H1 (cell line): Measurements from ENCODE around the gene FAM227B. TPM values are rescaled to one million over a fixed set of nuclear protein-coding genes. Genes with fewer than 3 reads are reported as not detected.

Experiments used
- CTCF ChIA-PET: fragments of 300-600 bp; sonication (Branson Sonifier 250); formaldehyde crosslinking; loops from one replicate; lab custom pipeline; 2021; ENCODE audit not compliant: partially characterized antibody; lab: Charles Lee
- POLR2A ChIA-PET: fragments of 300-600 bp; sonication (Branson Sonifier 250); formaldehyde crosslinking; loops from one replicate; lab custom pipeline; 2021; ENCODE audit warnings: inconsistent platforms; ENCODE audit not compliant: partially characterized antibody; lab: Charles Lee
- DNase-seq, 2 experiments: peaks; one replicate each; pipeline versions ENCODE4 v3.0.0 to v3.0.0-alpha.2; 2010 to 2022; ENCODE audit warnings: low spot score in 2 of 2, low read depth in 1 of 2, mixed read lengths in 1 of 2
- FAIRE-seq: peaks from 2 replicates; lab custom pipeline; 2011; peaks lifted over from hg19 to GRCh38; lab: Jason Lieb, UNC
- H2AFZ ChIP-seq: 2 replicates; pipeline ENCODE4 v1.8.1; 2012; ENCODE audit warnings: low read length, inconsistent platforms
- H2AK5ac ChIP-seq: 2 replicates; pipeline ENCODE4 v1.6.1; 2013; ENCODE audit warnings: low read depth, low read length
- H2BK120ac ChIP-seq: replicated peaks from 2 replicates; pipeline ENCODE3; 2013; ENCODE audit warnings: low read depth, low read length, inconsistent platforms
- H2BK12ac ChIP-seq: 2 replicates; pipeline ENCODE4 v1.6.1; 2013; ENCODE audit warnings: low read depth, low read length
- H2BK15ac ChIP-seq: 2 replicates; pipeline ENCODE4 v1.6.1; 2013; ENCODE audit warnings: low read length
- H2BK20ac ChIP-seq: 2 replicates; pipeline ENCODE4 v1.6.1; 2013; ENCODE audit warnings: low read length
- H2BK5ac ChIP-seq: 2 replicates; pipeline ENCODE4 v1.6.1; 2013; ENCODE audit warnings: low read depth, low read length
- H3K14ac ChIP-seq: 2 replicates; pipeline ENCODE4 v1.6.1; 2013; ENCODE audit warnings: inconsistent platforms; ENCODE audit not compliant: insufficient read length
- H3K18ac ChIP-seq: 2 replicates; pipeline ENCODE4 v1.6.1; 2013; ENCODE audit warnings: low read length; ENCODE audit errors: extremely low read depth
- H3K23ac ChIP-seq: 2 replicates; pipeline ENCODE4 v1.6.1; 2013; ENCODE audit warnings: inconsistent platforms; ENCODE audit not compliant: insufficient read length
- H3K23me2 ChIP-seq: 2 replicates; pipeline ENCODE4 v1.6.1; 2013; ENCODE audit warnings: low read depth, low read length
- H3K27ac ChIP-seq: 2 replicates; pipeline ENCODE4 v1.6.1; 2011; ENCODE audit warnings: low read depth, low read length, inconsistent platforms
- H3K27me3 ChIP-seq, 4 experiments: replicated peaks in 1 of 4; 1 replicate in 1 of 4; 2 replicates in 3 of 4; pipeline versions ENCODE4 v1.6.1 to v1.8.1; 2011 to 2013; ENCODE audit warnings: low read length in 3 of 4, mild to moderate bottlenecking in 3 of 4, inconsistent platforms in 2 of 4, mixed read lengths in 2 of 4, moderate library complexity in 1 of 4; ENCODE audit not compliant: control insufficient read depth in 3 of 4, insufficient read depth in 3 of 4; ENCODE audit errors: extremely low read depth in 1 of 4
- H3K36me3 ChIP-seq, 4 experiments: 2 replicates each; pipeline versions ENCODE4 v1.6.1 to v1.8.1; 2011 to 2013; ENCODE audit warnings: mild to moderate bottlenecking in 4 of 4, low read length in 3 of 4, moderate library complexity in 2 of 4, control low read depth in 1 of 4, inconsistent platforms in 1 of 4; ENCODE audit not compliant: insufficient read depth in 4 of 4, control insufficient read depth in 2 of 4
- H3K4ac ChIP-seq: replicated peaks from 2 replicates; pipeline ENCODE3; 2013; ENCODE audit warnings: low read length, low read depth, mixed read lengths, inconsistent platforms; ENCODE audit not compliant: insufficient read length
- H3K4me1 ChIP-seq, 4 experiments: replicated peaks in 1 of 4; 1 replicate in 1 of 4; 2 replicates in 3 of 4; pipeline versions ENCODE4 v1.6.1 to v1.8.1; 2011 to 2013; ENCODE audit warnings: low read length in 3 of 4, inconsistent platforms in 2 of 4, mixed read lengths in 1 of 4; ENCODE audit not compliant: insufficient read depth in 4 of 4, control insufficient read depth in 3 of 4
- H3K4me2 ChIP-seq, 2 experiments: 2 replicates each; pipeline versions ENCODE4 v1.6.1 to v1.8.1; 2011 to 2013; ENCODE audit warnings: low read depth in 2 of 2, low read length in 2 of 2, control low read depth in 1 of 2, inconsistent platforms in 1 of 2, mild to moderate bottlenecking in 1 of 2; ENCODE audit not compliant: insufficient read depth in 1 of 2
- H3K4me3 ChIP-seq, 4 experiments: fragments of 200-600, 300-600 bp in 1 of 4; sonication (generic), shearing (Covaris generic), sonication (Bioruptor Twin) in 1 of 4; 2 replicates each; pipeline versions ENCODE4 v1.5.1 to v1.8.1; 2011 to 2016; ENCODE audit warnings: low read length in 4 of 4, low read depth in 3 of 4, control low read depth in 2 of 4, inconsistent platforms in 2 of 4, mild to moderate bottlenecking in 2 of 4, mixed read lengths in 1 of 4, moderate library complexity in 1 of 4; ENCODE audit not compliant: insufficient read depth in 2 of 4; ENCODE audit errors: extremely low read depth in 1 of 4
- H3K56ac ChIP-seq: replicated peaks from 2 replicates; pipeline ENCODE3; 2013; ENCODE audit warnings: low read depth, mild to moderate bottlenecking, mixed read lengths, low read length, inconsistent platforms; ENCODE audit not compliant: insufficient read length
- H3K79me1 ChIP-seq: 2 replicates; pipeline ENCODE4 v1.6.1; 2013; ENCODE audit warnings: low read depth, low read length, control low read depth
- H3K79me2 ChIP-seq, 2 experiments: 2 replicates each; pipeline versions ENCODE4 v1.6.1 to v1.8.1; 2012 to 2013; ENCODE audit warnings: low read length in 2 of 2, mild to moderate bottlenecking in 2 of 2, inconsistent platforms in 1 of 2; ENCODE audit not compliant: insufficient read depth in 2 of 2, control insufficient read depth in 1 of 2
- H3K9ac ChIP-seq, 4 experiments: replicated peaks in 1 of 4; 1 replicate in 1 of 4; 2 replicates in 3 of 4; pipeline versions ENCODE4 v1.6.1 to v1.8.1; 2011 to 2013; ENCODE audit warnings: low read depth in 3 of 4, low read length in 3 of 4, control low read depth in 2 of 4, mild to moderate bottlenecking in 2 of 4, moderate library complexity in 2 of 4, inconsistent platforms in 1 of 4; ENCODE audit errors: extremely low read depth in 1 of 4
- H3K9me3 ChIP-seq, 2 experiments: 2 replicates each; pipeline versions ENCODE4 v1.6.1 to v1.8.1; 2012 to 2013; ENCODE audit warnings: mild to moderate bottlenecking in 2 of 2, moderate library complexity in 2 of 2, control low read depth in 1 of 2, inconsistent platforms in 1 of 2, low read depth in 1 of 2, low read length in 1 of 2, mixed read lengths in 1 of 2; ENCODE audit not compliant: insufficient read depth in 2 of 2
- H4K20me1 ChIP-seq, 2 experiments: replicated peaks in 1 of 2; 2 replicates each; pipeline versions ENCODE3 to v1.8.1; 2011 to 2013; ENCODE audit warnings: inconsistent platforms in 2 of 2, low read length in 2 of 2, mild to moderate bottlenecking in 1 of 2; ENCODE audit not compliant: insufficient read depth in 2 of 2, control insufficient read depth in 1 of 2
- H4K5ac ChIP-seq: 2 replicates; pipeline ENCODE4 v1.6.1; 2013; ENCODE audit warnings: low read length, low read depth, mixed read lengths, inconsistent platforms; ENCODE audit not compliant: insufficient read length
- H4K8ac ChIP-seq: 2 replicates; pipeline ENCODE4 v1.8.0; 2013; ENCODE audit warnings: mild to moderate bottlenecking, moderate library complexity, low read length, inconsistent platforms; ENCODE audit not compliant: insufficient read depth; ENCODE audit errors: extremely low read depth
- H4K91ac ChIP-seq: replicated peaks from 2 replicates; pipeline ENCODE3; 2013; ENCODE audit warnings: low read length, mixed read lengths, inconsistent platforms; ENCODE audit not compliant: insufficient read length
- BACH1 ChIP-seq: IDR thresholded peaks from 2 replicates; pipeline ENCODE4 v1.6.1; 2012; ENCODE audit warnings: low read length, improper control_type of control experiment
- CBX5 ChIP-seq: fragments of 300-800, 300-1000 bp; sonication (generic); IDR thresholded peaks from 2 replicates; pipeline ENCODE4 v1.7.1; 2016; ENCODE audit warnings: antibody characterized with exemption, low read length, low read depth
- CEBPB ChIP-seq: IDR thresholded peaks from 2 replicates; pipeline ENCODE4 v1.6.1; 2012; ENCODE audit warnings: low read depth, low read length
- CTBP2 ChIP-seq: IDR thresholded peaks from 2 replicates; pipeline ENCODE4 v1.7.0; 2011; ENCODE audit warnings: borderline replicate concordance, mild to moderate bottlenecking, moderate library complexity, mixed read lengths, low read length; ENCODE audit not compliant: insufficient read depth, insufficient read length
- EGR1 ChIP-seq: IDR thresholded peaks from 2 replicates; pipeline ENCODE4 v1.6.1; 2011; ENCODE audit warnings: low read depth, low read length, borderline replicate concordance
- MAFK ChIP-seq: IDR thresholded peaks from 2 replicates; pipeline ENCODE4 v1.6.1; 2012; ENCODE audit warnings: low read depth, mild to moderate bottlenecking, improper control_type of control experiment, low read length
- MAX ChIP-seq: IDR thresholded peaks from 2 replicates; pipeline ENCODE4 v1.6.1; 2012; ENCODE audit warnings: inconsistent platforms
- RNF2 ChIP-seq: fragments of 200-900, 300-1000 bp; sonication (generic); IDR thresholded peaks from 2 replicates; pipeline ENCODE4 v1.7.1; 2016; ENCODE audit warnings: borderline replicate concordance, low read depth, mild to moderate bottlenecking, antibody characterized with exemption, low read length; ENCODE audit not compliant: poor library complexity, severe bottlenecking; ENCODE audit errors: missing control alignments
- TAF7 ChIP-seq: optimal IDR thresholded peaks from 2 replicates; pipeline ENCODE3; 2011; ENCODE audit warnings: low read depth, mild to moderate bottlenecking, inconsistent platforms, low read length, moderate library complexity, borderline replicate concordance
- TBP ChIP-seq: IDR thresholded peaks from 2 replicates; pipeline ENCODE4 v1.6.1; 2011; ENCODE audit warnings: low read depth, low read length, improper control_type of control experiment
- TCF12 ChIP-seq: IDR thresholded peaks from 2 replicates; pipeline ENCODE4 v1.6.1; 2011; ENCODE audit warnings: low read depth, mild to moderate bottlenecking, low read length
- YY1 ChIP-seq: IDR thresholded peaks from 2 replicates; pipeline ENCODE4 v1.6.1; 2011; ENCODE audit warnings: low read depth, mild to moderate bottlenecking, low read length
- WGBS, 2 experiments: shearing (Covaris generic) in 1 of 2; methylation state at CpG; one replicate each; pipeline versions ENCODE4 v1.1.6 to v1.1.7; 2013 to 2015; ENCODE audit warnings: low lambda C conversion rate in 2 of 2, mixed read lengths in 2 of 2, inconsistent platforms in 1 of 2, low coverage in 1 of 2, missing lambda C conversion rate in 1 of 2; ENCODE audit not compliant: insufficient replicate concordance in 2 of 2, insufficient coverage in 1 of 2, insufficient read length in 1 of 2; ENCODE audit errors: extremely low coverage in 1 of 2, missing lambda C conversion rate in 1 of 2; 5-methylcytosine and 5-hydroxymethylcytosine counted together
- polyA plus RNA-seq, 7 experiments: library from polyadenylated mRNA; depleted of rRNA in 3 of 7; stranded (reverse) in 5 of 7; unstranded in 2 of 7; fragments of >200 nt in 5 of 7; fragments of 200-250 nt in 2 of 7; gene quantifications; 1 replicate in 5 of 7; 2 replicates in 1 of 7; 4 replicates in 1 of 7; pipeline versions ENCODE4 v1.2.1 to v1.2.3, GENCODE V29; 2011 to 2013; ENCODE audit warnings: missing spikeins in 2 of 7, mixed read lengths in 2 of 7
- total RNA-seq: library from RNA; stranded (reverse); fragmentation: NEBNext Ultra II Directional; extraction: Animal tissue kit (Norgen Biotek cat#: 25700); gene quantifications from 2 replicates; pipeline ENCODE4 v1.2.1, GENCODE V29; 2021

Gene FAM227B
- total and polyA plus RNA-seq, 2 of the 8 experiments (the other 6 are each of a cell fraction or from before 2014, with no cell fraction given), result 4.0 to 6.5 TPM

GRCh38 chr15:49507261-49507660 is 113.4 kb downstream of the FAM227B start:
- no peaks in the 10 kb centered on the region for H3K79me2 ChIP-seq
- WGBS, 2 experiments, result 87% methylated on average over 3 of the region's 3 CpGs; no CpG with 5 or more reads in 1 of the 2 experiments
- no peak overlapping the region for H2AK5ac ChIP-seq
- TF ChIP-seq MAFK (no peak), RNF2 (no peak), YY1 (no peak), TBP (no peak), CEBPB (no peak), TAF7 (no peak), BACH1 (no peak), CTBP2 (no peak), CBX5 (no peak), MAX (no peak), EGR1 (no peak), TCF12 (no peak)
- no peak overlapping the region for H2BK15ac ChIP-seq
- no peak overlapping the region for H4K8ac ChIP-seq
- no peak overlapping the region for H3K4me2 ChIP-seq
- H3K23ac ChIP-seq, result no peak overlapping the region
- no peak overlapping the region for H2BK20ac ChIP-seq
- no peaks in the 10 kb centered on the region for H3K27me3 ChIP-seq
- DNase-seq (no peak), FAIRE-seq (no peak)
- no peak overlapping the region for H2AFZ ChIP-seq
- H3K79me1 ChIP-seq, result no peaks in the 10 kb centered on the region
- H2BK5ac ChIP-seq, result no peak overlapping the region
- no peaks in the 10 kb centered on the region for H3K4me1 ChIP-seq
- H3K9me3 ChIP-seq, result peaks cover 5% of the 10 kb centered on the region in 2 experiments; a peak in 3 of 4 replicates
- no peaks in the 10 kb centered on the region for H3K23me2 ChIP-seq
- no peak overlapping the region for H2BK120ac ChIP-seq
- no peaks in the 10 kb centered on the region for H4K20me1 ChIP-seq
- no peak overlapping the region for H3K27ac ChIP-seq
- ChIA-PET POLR2A (no interaction called here), CTCF (no interaction called here)
- H3K36me3 ChIP-seq, result no peaks in the 10 kb centered on the region
- no peak overlapping the region for H3K14ac ChIP-seq
- no peak overlapping the region for H4K91ac ChIP-seq
- H2BK12ac ChIP-seq, result no peak overlapping the region
- H4K5ac ChIP-seq, result no peak overlapping the region
- no peak overlapping the region for H3K9ac ChIP-seq
- no peak overlapping the region for H3K56ac ChIP-seq
- no peak overlapping the region for H3K4ac ChIP-seq
- H3K4me3 ChIP-seq, result no peak overlapping the region
- no peak overlapping the region for H3K18ac ChIP-seq
